Gastroesophageal sphincter (tissue), 3 donors: Measurements from ENCODE around the gene PRIM2.
"Not testable (repeated sequence)": the region's sequence is repeated elsewhere in the genome, so short reads cannot be mapped to it uniquely, and the experiment has no call there.

Experiments
- EP300 ChIP-seq: sonication (generic); formaldehyde crosslinking; IDR thresholded peaks from one replicate; pipeline ENCODE4 v1.6.1; 2017; ENCODE audit warnings: antibody characterized with exemption, mild to moderate bottlenecking
- POLR2A ChIP-seq, 2 donors: fragments of 450-650 bp; IDR thresholded peaks; one replicate each; pipeline ENCODE4 v1.6.1; 2017; ENCODE audit warnings: antibody characterized with exemption in 2 of 2, mild to moderate bottlenecking in 2 of 2, moderate library complexity in 1 of 2
- POLR2AphosphoS5 ChIP-seq: sonication (generic); formaldehyde crosslinking; IDR thresholded peaks from one replicate; pipeline ENCODE4 v1.6.1; 2017; ENCODE audit warnings: antibody characterized with exemption
- TF ChIP-seq, protein P1 (sequence below), 4 experiments: fragments of 200-600 bp in 2 of 4; fragments of 450-650 bp in 2 of 4; sonication (generic) in 1 of 4; IDR thresholded peaks; one replicate each; pipeline ENCODE4 v1.5.1; 2017 to 2019; ENCODE audit warnings: antibody characterized with exemption in 4 of 4, mild to moderate bottlenecking in 2 of 4, moderate library complexity in 2 of 4

DNA sequence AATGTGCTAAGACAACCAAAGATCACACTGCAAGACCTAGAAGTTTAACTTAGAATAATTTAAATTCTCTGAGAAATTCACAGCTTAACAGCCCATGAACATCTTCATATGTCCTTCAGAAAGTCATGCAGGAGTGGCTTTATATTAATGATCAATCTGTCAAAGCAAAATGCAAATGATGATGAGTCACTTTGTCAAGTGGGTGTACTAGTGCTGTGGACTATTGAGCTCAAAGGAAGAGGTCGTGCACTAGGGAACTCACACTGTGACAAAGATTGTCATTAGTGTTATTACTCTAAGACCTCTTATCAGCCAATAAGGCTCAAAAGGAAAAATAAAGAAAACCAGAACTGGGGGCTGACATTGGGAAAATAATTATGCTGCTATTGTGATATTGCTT lies 343.5 kb downstream of the PRIM2 start:
- not testable (repeated sequence) for TF ChIP-seq POLR2AphosphoS5; EP300; POLR2A (IDR thresholded peaks at IDR 0.05)
- TF ChIP-seq, protein P1, sequence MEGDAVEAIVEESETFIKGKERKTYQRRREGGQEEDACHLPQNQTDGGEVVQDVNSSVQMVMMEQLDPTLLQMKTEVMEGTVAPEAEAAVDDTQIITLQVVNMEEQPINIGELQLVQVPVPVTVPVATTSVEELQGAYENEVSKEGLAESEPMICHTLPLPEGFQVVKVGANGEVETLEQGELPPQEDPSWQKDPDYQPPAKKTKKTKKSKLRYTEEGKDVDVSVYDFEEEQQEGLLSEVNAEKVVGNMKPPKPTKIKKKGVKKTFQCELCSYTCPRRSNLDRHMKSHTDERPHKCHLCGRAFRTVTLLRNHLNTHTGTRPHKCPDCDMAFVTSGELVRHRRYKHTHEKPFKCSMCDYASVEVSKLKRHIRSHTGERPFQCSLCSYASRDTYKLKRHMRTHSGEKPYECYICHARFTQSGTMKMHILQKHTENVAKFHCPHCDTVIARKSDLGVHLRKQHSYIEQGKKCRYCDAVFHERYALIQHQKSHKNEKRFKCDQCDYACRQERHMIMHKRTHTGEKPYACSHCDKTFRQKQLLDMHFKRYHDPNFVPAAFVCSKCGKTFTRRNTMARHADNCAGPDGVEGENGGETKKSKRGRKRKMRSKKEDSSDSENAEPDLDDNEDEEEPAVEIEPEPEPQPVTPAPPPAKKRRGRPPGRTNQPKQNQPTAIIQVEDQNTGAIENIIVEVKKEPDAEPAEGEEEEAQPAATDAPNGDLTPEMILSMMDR (IDR thresholded peaks at IDR 0.05): not testable (repeated sequence)
